ENCODE data around the gene GRK1. TPM values are rescaled to one million over a fixed set of nuclear protein-coding genes. Genes with fewer than 3 reads are reported as not detected.

The GRK1 gene
- total and polyA plus RNA-seq, 2 of the 13 experiments (the other 11 are each of a cell fraction or from before 2014, with no cell fraction given) = 0.07 to 0.12 TPM

- Histone ChIP-seq H3K9ac (ENCODE audit: insufficient read depth, low read depth, low read length) (no peak overlapping the region), H2AFZ (ENCODE audit: low read length) (no peak overlapping the region), H3K4me2 (ENCODE audit: low read depth, low read length) (no peak overlapping the region), H3K9me3 (ENCODE audit: low read length) (no peaks in the 10 kb centered on the region), H3K27ac (ENCODE audit: extremely low read length, insufficient read depth, low read length) (no peak overlapping the region), H3K27me3 (ENCODE audit: control insufficient read depth in 1 of 2, insufficient read depth in 2 of 2, low read length in 2 of 2) (peaks cover 6 to 20% of the 10 kb centered on the region in 2 experiments; a peak in 2 of 5 replicates), H3K79me2 (ENCODE audit: insufficient read depth, low read length) (no peaks in the 10 kb centered on the region), H3K36me3 (replicated peaks in 1 of 2; ENCODE audit: control insufficient read depth in 1 of 2, insufficient read depth in 2 of 2, low read length in 2 of 2) (no peaks in the 10 kb centered on the region), H4K20me1 (ENCODE audit: insufficient read depth, low read length) (no peaks in the 10 kb centered on the region), H3K4me3 (replicated peaks in 1 of 3; ENCODE audit: insufficient read depth in 1 of 3, low read depth in 2 of 3, low read length in 3 of 3) (no peak overlapping the region), H3K4me1 (ENCODE audit: insufficient read depth, low read length) (peaks cover 28% of the 10 kb centered on the region)
- DNase-seq (ENCODE audit: low spot score) = no peak
- no peak for FAIRE-seq
- BruUV-seq (replicated peaks) = no TSS peak
- TF ChIP-seq ATM (IDR thresholded peaks at IDR 0.05; ENCODE audit: borderline replicate concordance) = no peak
- TF ChIP-seq MNT (IDR thresholded peaks at IDR 0.05) = peak; percentile 94
- no peak for TF ChIP-seq ZNF607 (CRISPR knock-in tag; IDR thresholded peaks at IDR 0.05; ENCODE audit: borderline replicate concordance)
- TF ChIP-seq MXD1 (CRISPR knock-in tag; IDR thresholded peaks at IDR 0.05) = 0 out of 2 replicates have a peak, but pooled peaks have one; percentile 21
- 0 out of 2 replicates have a peak, but pooled peaks have one; percentile 51 for TF ChIP-seq ZFYVE20 (CRISPR knock-in tag; IDR thresholded peaks at IDR 0.05; ENCODE audit: borderline replicate concordance, low read depth)
- ChIA-PET POLR2A (no interaction called here), CTCF (ENCODE audit: low intra/inter-chr PET ratio, low total read pairs) (no interaction called here)
- intact Hi-C loops (cut with micrococcal nuclease; ENCODE audit: unreplicated experiment) = no loop called here
- ATAC-seq = no peak
- 68% methylated on average over 12 of the region's 23 CpGs for WGBS (ENCODE audit: low lambda C conversion rate)
- in situ Hi-C loops (cut with HindIII; ENCODE audit: extremely low pct_ligation_motif_present, low pct_unique_long_range_greater_than_20kb) = no loop called here
Observed at GRCh38 chr13:113750554-113751399, 83.8 kb downstream of the GRK1 start.

All from HepG2 (cell line).